Amniotic stem cell (primary cell): Measurements from ENCODE around the gene TSC22D4.
"Not testable (repeated sequence)": the region's sequence is repeated elsewhere in the genome, so short reads cannot be mapped to it uniquely, and the experiment has no call there.

Experiments used
- DNase-seq: peaks from one replicate; lab custom pipeline; 2025; lab: John Stamatoyannopoulos, UW

Gene TSC22D4

DNA sequence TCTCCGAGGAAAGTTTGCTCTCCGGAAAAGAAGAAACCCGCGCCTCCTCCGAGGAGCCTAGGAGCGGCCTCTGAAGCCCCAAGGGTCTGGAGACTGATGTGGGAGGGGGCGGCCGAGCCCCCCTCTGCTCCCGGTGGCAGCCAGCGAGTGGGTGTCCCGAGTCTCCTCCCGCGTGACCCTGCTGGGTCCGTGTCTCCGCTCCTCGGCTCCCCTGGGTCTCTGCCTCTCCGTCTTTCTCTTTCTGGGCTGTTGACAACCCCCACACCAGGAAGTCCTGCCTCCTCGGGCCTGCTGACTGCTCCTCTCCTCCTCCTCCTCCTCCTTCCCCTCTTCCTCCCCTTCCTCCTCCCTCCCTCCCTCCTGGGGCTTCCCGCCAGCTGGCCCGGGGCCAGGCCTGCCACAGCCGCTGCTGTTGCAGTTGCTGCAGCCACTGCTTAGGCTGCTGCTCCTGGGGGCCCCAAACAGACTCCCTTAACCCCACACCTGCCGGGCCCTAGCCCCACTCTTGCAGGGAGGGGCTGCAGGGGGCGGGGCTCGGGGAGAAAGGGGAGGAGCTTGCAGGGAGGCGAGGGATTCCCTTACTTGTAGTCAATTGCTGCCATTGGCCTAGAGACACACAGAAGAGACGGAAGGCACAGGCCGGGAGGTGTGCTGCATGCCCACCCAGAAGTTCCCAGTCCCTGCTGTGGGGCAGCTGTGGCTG lies at the start of gene TSC22D4:
Gene TSC22D4, minus strand, starts transcription at position 257 of the 703 bp plus-strand sequence. CDS start 1,176 bp downstream, outside the sequence.
- peak; percentile 83 for DNase-seq

DNA sequence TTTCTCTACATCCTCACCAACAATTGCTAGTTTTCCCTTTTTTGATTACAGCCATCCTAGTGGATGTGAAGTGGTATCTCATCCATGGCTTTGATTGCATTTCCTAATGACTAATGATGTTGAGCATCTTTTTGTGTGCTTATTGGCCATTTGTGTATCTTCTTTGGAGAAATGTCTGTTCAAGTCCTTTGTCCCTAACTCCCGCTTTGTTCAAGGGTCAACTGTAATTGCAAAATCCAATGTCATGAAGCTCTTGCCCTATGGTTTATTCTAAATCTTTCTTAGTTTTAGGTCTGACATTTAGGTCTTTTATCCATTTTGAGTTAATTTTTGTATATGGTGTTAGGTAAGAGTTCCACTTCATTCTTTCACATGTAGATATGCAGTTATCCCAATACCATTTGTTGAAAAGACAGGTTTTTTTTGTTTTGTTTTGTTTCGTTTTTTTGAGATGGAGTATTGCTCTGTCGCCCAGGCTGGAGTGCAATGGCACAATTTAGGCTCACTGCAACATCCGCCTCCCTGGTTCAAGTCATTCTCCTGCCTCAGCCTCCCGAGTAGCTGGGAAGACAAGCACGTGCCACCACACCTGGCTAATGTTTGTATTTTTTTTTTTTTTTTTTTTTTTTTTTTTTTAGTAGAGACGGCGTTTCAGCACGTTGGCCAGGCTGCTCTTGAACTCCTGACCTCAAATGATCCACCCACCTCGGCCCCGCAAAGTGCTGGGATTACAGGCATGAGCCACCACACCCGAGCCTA lies 49.3 kb upstream of the TSC22D4 start:
- DNase-seq = not testable (repeated sequence)

DNA sequence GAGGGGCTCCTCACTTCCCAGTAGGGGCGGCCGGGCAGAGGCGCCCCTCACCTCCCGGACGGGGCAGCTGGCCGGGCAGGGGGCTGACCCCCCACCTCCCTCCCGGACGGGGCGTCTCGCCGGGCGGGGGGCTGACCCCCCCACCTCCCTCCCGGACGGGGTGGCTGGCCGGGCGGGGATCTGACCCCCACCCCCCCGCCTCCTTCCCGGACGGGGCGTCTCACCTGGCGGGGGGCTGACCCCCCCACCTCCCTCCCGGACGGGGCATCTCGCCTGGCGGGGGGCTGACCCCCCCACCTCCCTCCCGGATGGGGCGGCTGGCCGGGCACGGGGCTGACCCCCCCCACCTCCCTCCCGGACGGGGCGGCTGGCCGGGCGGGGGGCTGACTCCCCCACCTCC lies 44.2 kb upstream of the TSC22D4 start:
- DNase-seq = not testable (repeated sequence)

DNA sequence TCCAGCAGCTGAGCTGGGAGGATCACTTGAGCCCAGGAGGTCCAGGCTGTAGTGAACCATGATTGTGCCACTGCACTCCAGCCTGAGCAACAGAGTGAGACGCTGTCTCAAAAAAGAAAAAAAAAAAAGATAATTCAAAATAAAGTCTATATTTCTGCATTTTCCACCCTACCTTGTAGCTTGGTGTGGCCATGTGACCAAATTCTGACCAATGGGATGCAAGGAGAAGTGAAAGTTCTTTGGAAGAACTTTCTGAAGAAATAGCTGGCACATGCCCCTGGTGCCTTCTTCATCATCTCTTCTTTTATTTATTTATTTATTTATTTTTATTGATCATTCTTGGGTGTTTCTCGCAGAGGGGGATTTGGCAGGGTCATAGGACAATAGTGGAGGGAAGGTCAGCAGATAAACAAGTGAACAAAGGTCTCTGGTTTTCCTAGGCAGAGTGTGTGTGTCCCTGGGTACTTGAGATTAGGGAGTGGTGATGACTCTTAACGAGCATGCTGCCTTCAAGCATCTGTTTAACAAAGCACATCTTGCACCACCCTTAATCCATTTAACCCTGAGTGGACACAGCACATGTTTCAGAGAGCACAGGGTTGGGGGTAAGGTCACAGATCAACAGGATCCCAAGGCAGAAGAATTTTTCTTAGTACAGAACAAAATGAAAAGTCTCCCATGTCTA lies 43.0 kb upstream of the TSC22D4 start:
- not testable (repeated sequence) for DNase-seq

DNA sequence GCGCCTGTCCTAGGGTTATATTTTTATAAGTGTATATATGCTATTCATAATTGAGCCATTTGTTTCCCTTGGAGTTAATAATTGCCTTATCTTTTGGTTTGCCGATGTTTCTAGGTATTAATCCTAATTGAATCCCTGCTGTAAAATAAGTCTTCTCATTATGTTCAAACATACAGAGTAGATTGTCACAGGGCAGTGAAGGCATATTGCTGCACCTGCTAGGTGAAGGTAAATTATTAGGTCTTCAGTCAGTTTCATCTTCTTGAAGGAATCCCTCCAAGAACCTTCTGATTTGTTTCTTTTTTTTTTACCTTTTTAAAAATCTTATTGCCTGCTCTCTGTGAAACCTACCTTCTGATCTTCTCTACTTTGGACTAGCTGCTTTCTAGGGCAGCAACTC lies 42.1 kb upstream of the TSC22D4 start:
- no peak for DNase-seq

- DNase-seq = no peak
Measured at GRCh38 chr7:100520138-100520537, 41.1 kb upstream of the TSC22D4 start.

DNA sequence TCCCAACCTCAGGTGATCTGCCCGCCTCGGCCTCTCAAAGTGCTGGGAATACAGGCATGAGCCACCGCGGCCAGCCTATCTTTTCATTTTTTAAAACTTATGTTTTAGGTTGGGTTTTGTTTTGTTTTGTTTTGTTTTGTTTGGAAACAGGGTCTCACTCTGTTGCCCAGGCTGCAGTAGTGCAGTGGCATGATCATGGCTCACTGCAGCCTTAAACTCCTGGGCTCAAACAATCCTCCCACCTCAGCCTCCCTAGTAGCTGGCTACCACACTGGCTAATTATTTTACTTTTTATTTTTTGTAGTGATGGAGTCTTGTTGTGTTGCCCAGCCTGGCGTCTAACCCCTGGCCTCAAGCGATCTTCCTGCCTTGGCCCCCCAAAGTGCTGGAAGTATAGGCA lies 40.6 kb upstream of the TSC22D4 start:
- DNase-seq = no peak

DNA sequence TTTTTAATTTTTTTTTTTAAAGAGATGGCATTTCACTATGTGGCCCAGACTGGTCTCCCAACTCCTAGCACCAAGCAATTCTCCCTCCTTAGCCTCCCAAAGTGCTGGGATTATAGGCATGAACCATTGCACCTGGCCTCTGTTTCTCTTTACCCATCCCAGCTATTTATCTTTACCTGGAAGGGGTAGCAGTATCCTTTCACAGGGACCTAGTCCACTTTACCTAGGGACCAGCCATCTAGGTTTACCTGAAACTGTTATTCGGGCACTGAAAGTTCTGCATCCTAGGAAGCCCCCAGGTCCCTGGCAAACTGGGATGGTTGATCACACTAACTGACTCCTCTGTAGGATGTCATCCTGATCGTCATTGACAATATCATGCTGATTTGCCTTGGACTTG lies 38.3 kb upstream of the TSC22D4 start:
- DNase-seq = no peak

DNA sequence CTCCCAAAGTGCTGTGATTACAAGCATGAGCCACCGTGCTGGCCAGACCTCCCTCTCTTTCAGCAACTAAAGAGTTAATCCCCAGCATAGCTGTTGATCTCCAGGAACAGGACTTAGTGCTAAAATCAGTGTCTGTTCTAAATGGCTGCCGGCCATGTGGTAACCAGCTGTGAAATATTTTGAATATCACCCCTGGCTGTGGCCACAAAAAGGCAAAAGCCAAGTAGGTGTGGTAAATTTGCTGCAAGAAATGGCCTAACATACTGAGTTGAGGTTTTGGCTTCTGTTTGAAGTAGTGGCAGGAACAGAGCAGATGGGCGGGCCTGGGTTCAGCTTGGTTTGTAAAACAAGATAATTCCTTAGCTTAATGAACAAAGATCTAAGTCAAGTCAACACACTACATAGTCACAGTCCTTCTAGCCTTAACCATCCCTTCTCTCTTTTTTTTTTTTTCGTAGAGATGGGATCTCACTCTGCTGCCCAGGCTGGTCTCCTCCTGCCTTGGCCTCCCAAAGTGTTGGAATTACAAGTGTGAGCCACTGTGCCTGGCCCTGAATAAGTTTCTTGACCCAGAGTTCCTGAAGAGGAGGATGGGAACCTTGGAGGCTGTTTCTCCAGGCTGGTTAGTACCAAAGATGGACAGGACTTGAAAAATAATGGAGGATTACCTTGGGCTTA lies 37.3 kb upstream of the TSC22D4 start:
- no peak for DNase-seq

- DNase-seq = no peak
Measured at GRCh38 chr7:100515072-100515532, 36.1 kb upstream of the TSC22D4 start.

GRCh38 chr7:100513212-100513810 lies 34.3 kb upstream of the TSC22D4 start:
- no peak for DNase-seq

GRCh38 chr7:100510437-100511239 lies 31.6 kb upstream of the TSC22D4 start:
- no peak for DNase-seq

- no peak for DNase-seq
Measured at GRCh38 chr7:100509231-100509630, 30.2 kb upstream of the TSC22D4 start.

DNA sequence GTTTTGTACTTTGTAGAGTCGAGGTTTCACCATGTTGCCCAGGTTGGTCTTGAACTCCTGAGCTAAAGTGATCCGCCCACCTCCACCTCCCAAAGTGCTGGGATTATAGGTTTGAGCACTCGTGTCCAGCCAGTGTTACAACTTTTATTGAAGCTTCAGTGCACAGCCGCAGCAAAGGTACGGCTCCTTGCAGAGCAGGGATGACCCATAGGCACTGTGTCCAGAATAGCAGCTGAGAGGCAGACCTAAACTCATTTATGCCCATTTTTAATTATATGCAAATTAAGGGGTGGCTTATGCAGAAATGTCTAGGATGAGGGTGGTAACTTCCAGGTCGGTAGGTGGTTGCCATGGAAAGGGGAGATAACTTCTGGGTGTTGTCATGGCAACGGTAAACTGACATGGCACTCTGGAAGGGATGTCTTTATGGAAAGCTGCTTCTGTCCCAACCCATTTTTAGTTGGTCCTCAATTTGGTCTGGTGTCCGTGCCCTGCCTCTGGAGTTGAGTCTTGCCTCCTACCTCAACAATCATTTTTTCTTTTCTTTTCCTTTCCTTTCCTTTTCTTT lies 27.4 kb upstream of the TSC22D4 start:
- DNase-seq = no peak

DNA sequence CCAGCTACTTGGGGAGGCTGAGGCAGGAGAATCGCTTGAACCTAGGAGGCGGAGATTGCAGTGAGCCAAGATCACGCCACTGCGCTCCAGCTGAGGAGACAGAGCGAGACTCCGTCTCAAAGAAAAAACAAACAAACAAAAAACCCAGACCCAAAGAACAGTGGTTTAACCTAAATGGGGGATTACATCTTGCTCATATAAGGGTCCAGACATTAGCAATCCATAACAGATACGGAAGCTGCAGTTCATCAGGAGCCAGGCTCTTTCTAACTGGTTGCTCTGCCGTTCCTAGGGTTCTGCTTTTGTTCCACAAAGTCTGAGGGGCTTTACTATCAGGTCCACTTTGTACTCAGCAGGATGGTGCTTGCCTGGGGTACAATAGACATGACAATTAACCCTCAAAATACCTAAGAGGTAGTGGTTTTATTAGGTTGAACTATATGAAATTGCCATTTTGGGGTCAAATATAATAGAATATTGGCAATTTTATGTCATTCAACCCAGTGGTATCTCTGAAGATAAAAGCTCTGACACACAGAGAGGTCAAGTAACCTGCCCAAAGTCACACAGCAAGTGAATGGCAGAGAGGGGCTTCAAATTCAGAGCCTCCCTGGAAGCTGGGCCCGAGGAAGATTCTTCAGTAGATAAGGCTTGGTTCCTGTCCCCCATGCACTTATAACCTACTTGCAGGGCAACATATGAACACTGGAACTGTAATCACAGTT lies 26.0 kb upstream of the TSC22D4 start:
- DNase-seq = no peak

DNA sequence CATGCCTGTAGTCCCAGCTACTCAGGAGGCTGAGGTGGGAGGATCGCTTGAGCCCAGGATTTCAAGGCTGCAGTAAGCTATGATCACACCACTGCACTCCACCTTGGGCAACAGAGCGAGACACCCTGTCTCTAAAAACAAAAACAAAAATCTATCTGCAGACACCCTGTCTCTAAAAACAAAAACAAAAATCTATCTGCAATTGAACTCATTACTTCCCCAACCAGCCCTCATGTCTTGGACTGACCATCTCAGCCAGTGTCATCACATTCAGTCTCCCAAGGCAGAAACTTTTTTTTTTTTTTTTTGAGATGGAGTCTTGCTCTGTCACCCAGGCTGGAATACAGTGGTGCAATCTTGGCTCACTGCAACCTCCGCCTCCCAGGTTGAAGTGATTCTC lies 25.0 kb upstream of the TSC22D4 start:
- not testable (repeated sequence) for DNase-seq

GRCh38 chr7:100500743-100501142 lies 21.7 kb upstream of the TSC22D4 start:
- DNase-seq = not testable (repeated sequence)

- no peak for DNase-seq
Measured at GRCh38 chr7:100496509-100496908, 17.5 kb upstream of the TSC22D4 start.

- DNase-seq = no peak
Measured at GRCh38 chr7:100493476-100494264, 14.7 kb upstream of the TSC22D4 start.
